Measurements from ENCODE around the gene GLRX3. TPM values are rescaled to one million over a fixed set of nuclear protein-coding genes. Genes with fewer than 3 reads are reported as not detected.

Gene GLRX3
- total and polyA plus RNA-seq, 2 donors (not counting 3 experiments of a cell fraction or from before 2014, with no cell fraction given), result 71.6 to 132 TPM

- Histone ChIP-seq H3K9ac (replicated peaks; ENCODE audit: extremely low read depth, insufficient read depth, low read length) (no peak overlapping the region), H3K27me3 (ENCODE audit: control insufficient read depth in 2 of 2, insufficient read depth in 2 of 2, low read length in 2 of 2) (no peaks in the 10 kb centered on the region), H3K4me1 (ENCODE audit: control insufficient read depth, extremely low read depth, insufficient read depth, low read length) (no peaks in the 10 kb centered on the region), H3K9me3 (replicated peaks; ENCODE audit: control insufficient read depth, insufficient read depth, low read length) (peaks cover 2% of the 10 kb centered on the region), H3K4me2 (ENCODE audit: insufficient read depth, low read length) (no peak overlapping the region), H3K79me2 (ENCODE audit: control insufficient read depth, insufficient read depth, low read length) (no peaks in the 10 kb centered on the region), H3K36me3 (ENCODE audit: control insufficient read depth in 2 of 2, extremely low read depth in 1 of 2, insufficient read depth in 2 of 2, low read length in 2 of 2) (no peaks in the 10 kb centered on the region), H3K27ac (ENCODE audit: insufficient read depth, low read depth, low read length) (no peak overlapping the region), H3K4me3 (replicated peaks in 1 of 3; ENCODE audit: insufficient read depth in 1 of 3, low read depth in 1 of 3, low read length in 3 of 3) (no peak overlapping the region), H2AFZ (ENCODE audit: low read depth, low read length) (no peak overlapping the region), H4K20me1 (replicated peaks; ENCODE audit: control insufficient read depth, extremely low read depth, insufficient read depth, low read length) (no peaks in the 10 kb centered on the region), H3K9me1 (replicated peaks; ENCODE audit: control insufficient read depth, extremely low read depth, insufficient read depth, low read length) (no peaks in the 10 kb centered on the region)
- BruUV-seq (replicated peaks), result no TSS peak
- no peak for TF ChIP-seq POLR2AphosphoS5 (IDR thresholded peaks at IDR 0.05; ENCODE audit: insufficient read depth, low read depth, low read length)
- no peak for TF ChIP-seq FOS (IDR thresholded peaks at IDR 0.05; ENCODE audit: borderline replicate concordance, insufficient read depth, low read length)
- TF ChIP-seq GATA2 (IDR thresholded peaks at IDR 0.05; ENCODE audit: insufficient read depth, insufficient read length, low read depth, low read length), result no peak
- no peak for TF ChIP-seq MYC (IDR thresholded peaks at IDR 0.05; ENCODE audit: low read depth, low read length)
- TF ChIP-seq, protein P1, sequence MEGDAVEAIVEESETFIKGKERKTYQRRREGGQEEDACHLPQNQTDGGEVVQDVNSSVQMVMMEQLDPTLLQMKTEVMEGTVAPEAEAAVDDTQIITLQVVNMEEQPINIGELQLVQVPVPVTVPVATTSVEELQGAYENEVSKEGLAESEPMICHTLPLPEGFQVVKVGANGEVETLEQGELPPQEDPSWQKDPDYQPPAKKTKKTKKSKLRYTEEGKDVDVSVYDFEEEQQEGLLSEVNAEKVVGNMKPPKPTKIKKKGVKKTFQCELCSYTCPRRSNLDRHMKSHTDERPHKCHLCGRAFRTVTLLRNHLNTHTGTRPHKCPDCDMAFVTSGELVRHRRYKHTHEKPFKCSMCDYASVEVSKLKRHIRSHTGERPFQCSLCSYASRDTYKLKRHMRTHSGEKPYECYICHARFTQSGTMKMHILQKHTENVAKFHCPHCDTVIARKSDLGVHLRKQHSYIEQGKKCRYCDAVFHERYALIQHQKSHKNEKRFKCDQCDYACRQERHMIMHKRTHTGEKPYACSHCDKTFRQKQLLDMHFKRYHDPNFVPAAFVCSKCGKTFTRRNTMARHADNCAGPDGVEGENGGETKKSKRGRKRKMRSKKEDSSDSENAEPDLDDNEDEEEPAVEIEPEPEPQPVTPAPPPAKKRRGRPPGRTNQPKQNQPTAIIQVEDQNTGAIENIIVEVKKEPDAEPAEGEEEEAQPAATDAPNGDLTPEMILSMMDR (IDR thresholded peaks at IDR 0.05; ENCODE audit: extremely low read depth in 1 of 2, insufficient read depth in 1 of 2, low read depth in 1 of 2, low read length in 2 of 2), result no peak
- TF ChIP-seq, protein P2, sequence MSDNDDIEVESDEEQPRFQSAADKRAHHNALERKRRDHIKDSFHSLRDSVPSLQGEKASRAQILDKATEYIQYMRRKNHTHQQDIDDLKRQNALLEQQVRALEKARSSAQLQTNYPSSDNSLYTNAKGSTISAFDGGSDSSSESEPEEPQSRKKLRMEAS (IDR thresholded peaks at IDR 0.05; ENCODE audit: insufficient read depth, insufficient read length), result no peak
- TF ChIP-seq JUN (IDR thresholded peaks at IDR 0.05; ENCODE audit: borderline replicate concordance, insufficient read depth, insufficient read length, low read depth), result no peak
- no peak for TF ChIP-seq EZH2 (IDR thresholded peaks at IDR 0.05; ENCODE audit: borderline replicate concordance, low read depth, low read length, severe bottlenecking)
- no peak for TF ChIP-seq POLR2A (IDR thresholded peaks at IDR 0.05; ENCODE audit: low read depth, low read length)
- ChIA-PET CTCF (no interaction called here), POLR2A (no interaction called here)
- DNase-seq (ENCODE audit: low read depth, low spot score) (no peak), FAIRE-seq (no peak)
- dilution Hi-C loops (cut with MboI; ENCODE audit: extremely low pct_ligation_motif_present, low sequenced_read_pairs) (no loop called here), intact Hi-C loops (cut with micrococcal nuclease) (no loop called here)
These were observed 76.6 kb downstream of the GLRX3 start for GRCh38 chr10:130212746-130213145.

Measured in endothelial cell of umbilical vein (primary cell).